SK-N-SH treated with all-trans-retinoic acid at 6 μM for 48 hours (cell line): ENCODE measurements around the gene PEX26.

ENCODE experiments used
- ARNTL ChIP-seq: fragments of 450-650 bp; formaldehyde crosslinking; IDR thresholded peaks from 2 replicates; pipeline ENCODE4 v1.5.0; 2020; ENCODE audit warnings: low read depth, mild to moderate bottlenecking, moderate library complexity, borderline replicate concordance
- CREB5 ChIP-seq: fragments of 250-450 bp; sonication (Bioruptor Pico); IDR thresholded peaks from 2 replicates; pipeline ENCODE4 v1.5.1; 2020; ENCODE audit warnings: low read depth, mild to moderate bottlenecking, moderate library complexity
- CSDC2 ChIP-seq: fragments of 250-450 bp; sonication (Bioruptor Pico); IDR thresholded peaks from 2 replicates; pipeline ENCODE4 v1.5.0; 2020; ENCODE audit warnings: mild to moderate bottlenecking, moderate library complexity
- CSRNP3 ChIP-seq: fragments of 250-450 bp; sonication (Bioruptor Pico); IDR thresholded peaks from 2 replicates; pipeline ENCODE4 v1.5.1; 2021; ENCODE audit warnings: mild to moderate bottlenecking, moderate library complexity
- ESRRG ChIP-seq: fragments of 250-450 bp; sonication (Bioruptor Pico); IDR thresholded peaks from 2 replicates; pipeline ENCODE4 v1.6.1; 2021; ENCODE audit warnings: mild to moderate bottlenecking
- PATZ1 ChIP-seq: fragments of 250-450 bp; sonication (Bioruptor Pico); IDR thresholded peaks from 2 replicates; pipeline ENCODE4 v1.8.0; 2020; ENCODE audit warnings: mild to moderate bottlenecking, moderate library complexity, borderline replicate concordance
- POU6F1 ChIP-seq: fragments of 250-450 bp; sonication (Bioruptor Pico); IDR thresholded peaks from 2 replicates; pipeline ENCODE4 v1.8.0; 2021; ENCODE audit warnings: low read depth, mild to moderate bottlenecking, moderate library complexity, borderline replicate concordance
- RARB ChIP-seq: fragments of 250-450 bp; sonication (Bioruptor Pico); IDR thresholded peaks from 2 replicates; pipeline ENCODE4 v1.8.0; 2021; ENCODE audit warnings: mild to moderate bottlenecking, moderate library complexity
- TSHZ2 ChIP-seq: fragments of 250-450 bp; sonication (Bioruptor Pico); IDR thresholded peaks from 2 replicates; pipeline ENCODE4 v1.5.0; 2020; ENCODE audit warnings: mild to moderate bottlenecking, moderate library complexity
- ZC3H10 ChIP-seq: fragments of 250-450 bp; sonication (Bioruptor Pico); IDR thresholded peaks from 2 replicates; pipeline ENCODE4 v1.5.1; 2021; ENCODE audit warnings: mild to moderate bottlenecking, moderate library complexity
- ZFP3 ChIP-seq: fragments of 250-450 bp; sonication (Bioruptor Pico); IDR thresholded peaks from 2 replicates; pipeline ENCODE4 v1.5.0; 2020; ENCODE audit warnings: mild to moderate bottlenecking, moderate library complexity
- ZFP30 ChIP-seq: fragments of 450-650 bp; formaldehyde crosslinking; IDR thresholded peaks from 2 replicates; pipeline ENCODE4 v1.5.0; 2022; ENCODE audit warnings: mild to moderate bottlenecking, moderate library complexity
- ZNF565 ChIP-seq: fragments of 450-650 bp; formaldehyde crosslinking; conservative IDR thresholded peaks from 2 replicates; pipeline ENCODE4 v1.5.0; 2020; ENCODE audit warnings: low read depth, mild to moderate bottlenecking, moderate library complexity
- ZNF70 ChIP-seq: fragments of 450-650 bp; formaldehyde crosslinking; IDR thresholded peaks from 2 replicates; pipeline ENCODE4 v1.5.0; 2020; ENCODE audit warnings: mild to moderate bottlenecking, moderate library complexity

GRCh38 chr22:18113680-18114394 is 36.0 kb downstream of the PEX26 start:
- TF ChIP-seq CSRNP3 (no peak), ARNTL (CRISPR knock-in tag) (no peak), CSDC2 (no peak), PATZ1 (CRISPR knock-in tag) (no peak), ESRRG (CRISPR knock-in tag) (no peak), ZFP3 (CRISPR knock-in tag) (no peak), RARB (no peak), POU6F1 (no peak), CREB5 (CRISPR knock-in tag) (no peak), ZC3H10 (CRISPR knock-in tag) (no peak), TSHZ2 (CRISPR knock-in tag) (no peak), ZNF565 (CRISPR knock-in tag) (no peak), ZFP30 (no peak), ZNF70 (CRISPR knock-in tag) (no peak)
